ENCODE measurements around the gene ZNF227.

Gene ZNF227

GRCh38 chr19:44284968-44285367, 72.6 kb downstream of the ZNF227 start:
- Histone ChIP-seq H3K9me3 (ENCODE audit: control insufficient read depth, low read length) (no peaks in the 10 kb centered on the region), H3K4me1 (no peaks in the 10 kb centered on the region), H3K4me3 (ENCODE audit: low read depth, low read length) (no peak overlapping the region), H3K27ac (no peak overlapping the region), H3K4me2 (ENCODE audit: low read length) (no peak overlapping the region), H2AFZ (no peak overlapping the region), H3K27me3 (ENCODE audit: control insufficient read depth, insufficient read depth, low read length) (no peaks in the 10 kb centered on the region), H3K9ac (no peak overlapping the region), H3K79me2 (no peaks in the 10 kb centered on the region), H3K36me3 (ENCODE audit: control insufficient read depth, insufficient read depth, low read length) (peaks cover 2% of the 10 kb centered on the region)
- TF ChIP-seq CTCF (IDR thresholded peaks at IDR 0.05): no peak
